Posterior vena cava (tissue), 2 donors: ENCODE data around the gene GRK1. TPM values are rescaled to one million over a fixed set of nuclear protein-coding genes. Genes with fewer than 3 reads are reported as not detected.
"Not testable (repeated sequence)": the region's sequence is repeated elsewhere in the genome, so short reads cannot be mapped to it uniquely, and the experiment has no call there.

Experiments used
- DNase-seq: peaks from one replicate; pipeline ENCODE4 v3.0.0-alpha.2; 2020; ENCODE audit warnings: low spot score
- intact Hi-C, 2 donors: fragments of 100-400 bp; cut with DNase I; formaldehyde crosslinking; loops; one replicate each; pipeline versions ENCODE4 v1.14.1 to v1.14.2; 2022 to 2023
- total RNA-seq, 2 donors: library from RNA; stranded (reverse); fragmentation: NEBNext Ultra II Directional; extraction: Animal tissue kit (Norgen Biotek cat#: 25700); gene quantifications; one replicate each; pipeline ENCODE4 v1.2.1, GENCODE V29; 2021
- donor health status: DM: yes; HTN: yes; CAD: no.
- donor health status: DM: yes; HTN: yes; CAD: no.

The GRK1 gene
- total RNA-seq, 2 donors from 2014 or later = not detected

DNA sequence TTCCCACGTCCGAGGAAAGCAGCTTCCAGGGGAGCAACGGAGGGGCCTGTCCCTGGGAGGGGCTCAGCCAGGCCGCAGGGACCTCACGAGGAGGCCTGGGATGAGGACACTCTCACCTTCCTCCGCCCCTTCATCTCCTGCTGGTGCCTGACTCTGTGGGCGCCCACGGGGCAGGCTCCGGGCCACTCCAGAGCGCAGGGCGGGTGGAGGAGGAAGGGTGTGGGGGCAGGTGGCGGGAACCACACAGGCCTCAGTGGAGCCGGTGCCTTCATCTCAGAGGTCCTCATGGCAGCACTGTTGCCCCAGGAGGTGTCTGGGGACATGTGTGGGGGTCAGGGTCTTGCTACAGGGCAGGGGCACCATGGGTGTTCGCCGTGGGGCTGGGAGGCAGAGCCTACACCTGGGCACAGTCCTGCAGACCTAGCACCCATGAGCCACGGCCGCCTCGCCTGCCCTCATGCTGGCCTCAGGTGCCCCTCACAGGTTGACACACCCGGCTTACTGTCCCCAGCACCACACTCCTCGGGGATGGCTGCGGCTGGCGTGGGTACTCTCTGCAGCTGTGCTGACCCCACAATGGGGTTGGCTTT, 81.9 kb downstream of the GRK1 start:
- intact Hi-C loops = no loop called here
- peak; percentile 73 for DNase-seq

- DNase-seq = peak; percentile 66
- intact Hi-C loops = no loop called here
Observed at GRCh38 chr13:113749507-113749906, 82.5 kb downstream of the GRK1 start.

DNA sequence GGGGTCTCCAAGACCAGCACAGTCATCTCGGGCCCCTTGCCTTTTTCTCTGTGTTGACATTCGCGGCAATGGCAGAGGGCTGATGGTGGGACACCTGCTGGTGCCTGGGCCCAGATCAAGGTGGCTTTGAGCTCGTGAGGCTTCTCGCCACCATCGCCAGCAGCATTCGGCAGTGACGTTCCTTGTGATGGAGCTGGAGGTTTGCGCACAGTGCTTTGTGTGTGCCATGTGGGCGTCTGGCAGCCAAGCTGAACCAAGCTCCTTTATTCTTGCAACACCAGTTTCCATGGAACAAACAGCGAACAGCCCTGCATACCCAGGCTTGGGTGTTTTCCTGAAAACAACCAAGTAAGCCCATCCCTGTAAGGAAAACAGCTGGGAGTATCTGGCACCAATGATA, 82.9 kb downstream of the GRK1 start:
- intact Hi-C loops = no loop called here
- peak; percentile 73 for DNase-seq

DNA sequence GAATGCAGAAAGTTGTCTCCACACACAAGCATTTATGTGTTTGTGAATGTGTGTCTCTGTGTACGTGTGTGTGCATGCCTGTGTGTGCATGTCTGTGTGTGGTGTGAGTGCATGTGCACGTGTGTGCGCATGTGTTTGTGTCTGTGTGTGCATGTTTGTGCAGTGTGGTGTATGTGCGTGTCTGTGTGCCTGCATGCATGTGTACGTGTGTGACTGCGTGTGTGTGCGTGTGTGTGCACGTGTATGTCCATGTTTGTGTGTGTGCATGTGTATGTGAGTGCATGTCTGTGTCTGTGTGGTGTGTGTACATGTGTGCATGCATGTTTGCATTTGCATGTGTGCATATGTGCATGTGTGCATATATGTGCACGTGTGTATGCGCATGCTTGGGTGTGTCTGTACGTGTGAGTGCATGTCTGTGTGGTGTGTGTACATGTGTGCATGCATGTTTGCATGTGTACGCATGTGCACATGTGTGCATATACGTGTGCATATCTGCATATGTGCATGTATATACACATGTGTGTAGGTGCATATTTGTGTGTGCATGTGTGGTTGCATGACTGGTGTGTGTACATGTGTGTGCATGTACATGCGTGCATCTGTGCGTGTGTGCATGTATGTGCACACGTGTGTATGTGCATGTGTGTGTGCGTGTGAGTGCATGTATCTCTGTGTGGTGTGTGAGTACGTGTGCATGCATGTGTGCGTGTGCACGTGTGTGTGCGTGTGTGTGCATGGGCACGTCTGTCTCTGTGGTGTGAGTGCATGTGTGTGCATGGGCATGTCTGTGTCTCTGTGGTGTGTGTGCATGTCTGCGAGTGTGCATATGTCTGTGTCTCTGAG, 83.8 kb downstream of the GRK1 start:
- intact Hi-C loops = no loop called here
- DNase-seq = peak; percentile 30

- peak; percentile 68 for DNase-seq
- intact Hi-C loops = no loop called here
Observed at GRCh38 chr13:113751491-113751890, 84.5 kb downstream of the GRK1 start.

- intact Hi-C loops = not testable (repeated sequence)
- DNase-seq = peak; percentile 58
Observed at GRCh38 chr13:113752211-113752986, 85.4 kb downstream of the GRK1 start.

GRCh38 chr13:113753171-113753570, 86.2 kb downstream of the GRK1 start:
- intact Hi-C loops = no loop called here

DNA sequence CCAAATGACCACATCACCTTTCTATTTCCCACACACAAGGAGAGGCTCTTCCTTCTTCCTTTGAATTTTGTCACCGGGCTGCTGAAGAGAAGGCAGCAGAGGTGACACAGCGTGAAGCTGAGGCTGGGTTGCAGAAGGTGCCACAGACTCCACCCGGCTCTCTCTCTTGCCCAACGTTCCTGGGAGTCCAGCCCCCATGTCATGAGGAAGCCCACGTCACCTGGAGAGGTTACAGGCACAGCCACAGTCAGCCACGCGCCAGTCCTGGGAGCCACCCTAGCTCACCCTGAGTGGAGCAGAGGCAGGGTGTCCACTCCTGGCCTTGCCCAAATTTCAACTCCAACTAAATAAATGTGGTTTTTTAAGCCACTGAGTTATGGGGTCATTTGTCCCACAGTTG, 87.2 kb downstream of the GRK1 start:
- peak; percentile 43 for DNase-seq
- intact Hi-C loops = no loop called here

More at GRCh38 chr13:113753171-113753570, 86.2 kb downstream of the GRK1 start:
- peak; percentile 53 for DNase-seq

DNA sequence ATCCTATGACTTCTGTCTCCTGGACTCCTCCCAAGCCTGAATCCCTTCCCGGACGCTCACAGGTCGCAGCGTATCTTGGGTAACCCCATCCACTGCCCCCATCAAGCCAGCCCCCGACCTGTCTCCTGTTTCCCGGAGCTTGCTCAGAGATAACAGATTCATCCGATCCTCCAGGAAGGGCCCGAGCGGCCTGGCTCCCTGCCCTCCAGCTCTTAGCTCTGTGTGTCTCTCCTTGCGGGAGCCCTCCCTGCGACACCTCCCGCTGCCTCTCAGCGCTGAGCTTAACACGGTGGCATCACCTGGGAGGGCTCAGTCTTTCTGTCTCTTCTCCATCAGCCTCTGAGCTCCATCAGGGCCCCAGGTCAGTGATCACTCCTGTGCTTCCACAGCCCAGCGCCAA, 87.7 kb downstream of the GRK1 start:
- intact Hi-C loops = no loop called here
- peak; percentile 50 for DNase-seq

- intact Hi-C loops = no loop called here
- DNase-seq = peak; percentile 58
Observed at GRCh38 chr13:113756441-113757097, 89.5 kb downstream of the GRK1 start.

DNA sequence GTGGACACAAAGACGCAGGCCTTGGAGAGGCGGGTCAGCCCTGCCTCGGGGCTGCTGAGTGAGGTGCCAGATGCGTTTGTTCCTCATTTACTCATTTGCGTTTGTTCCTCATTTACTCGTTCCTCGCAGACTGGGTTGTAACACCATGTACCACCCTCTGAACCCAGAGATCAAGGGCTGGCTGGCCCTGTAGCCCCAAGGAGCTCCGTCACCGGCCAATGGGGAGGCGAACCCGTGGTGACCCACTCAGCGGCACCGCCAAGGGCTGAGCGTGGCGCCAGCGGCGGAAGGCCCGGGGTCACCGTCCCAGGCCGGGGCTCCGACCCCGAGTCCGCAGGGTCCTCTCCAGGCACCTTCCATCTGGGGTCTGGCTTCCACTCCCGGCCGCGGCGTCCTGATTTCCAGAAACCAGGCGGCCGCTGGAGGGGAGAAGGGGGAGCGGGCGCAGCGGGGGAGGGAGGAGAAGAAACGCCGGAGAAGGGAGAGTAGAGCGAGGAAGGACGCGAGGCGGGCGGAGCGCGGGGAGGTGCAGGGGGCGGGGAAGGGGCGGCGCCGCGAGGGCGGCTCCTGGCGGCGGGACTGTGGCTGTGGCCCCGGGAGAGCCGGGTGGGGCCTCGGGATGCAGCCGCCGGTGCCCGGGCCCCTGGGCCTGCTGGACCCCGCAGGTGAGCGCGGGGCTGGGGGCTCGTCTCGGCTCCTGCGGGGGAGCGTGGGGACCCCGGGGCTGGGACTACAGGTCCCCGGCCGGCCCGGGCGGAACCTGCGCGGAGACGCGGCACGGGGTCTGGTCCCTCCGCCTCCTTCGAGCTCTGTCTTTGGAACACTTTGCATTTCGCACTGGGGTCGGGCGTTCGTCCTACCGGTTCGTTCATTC, 91.9 kb downstream of the GRK1 start, which contains the start of gene TMEM255B:
Gene TMEM255B (plus strand): TSS at position 576 of the 874 bp plus-strand sequence. CDS start 44 bp downstream, at position 620.
- intact Hi-C loops = no loop called here
- DNase-seq = peak; percentile 97

GRCh38 chr13:113759525-113760137, 92.6 kb downstream of the GRK1 start:
- intact Hi-C loops = no loop called here

GRCh38 chr13:113761136-113761535, 94.1 kb downstream of the GRK1 start:
- intact Hi-C loops = no loop called here
- DNase-seq = peak; percentile 76

More at GRCh38 chr13:113759525-113760137, 92.6 kb downstream of the GRK1 start:
- DNase-seq = peak; percentile 78

- intact Hi-C loops = no loop called here
- no peak for DNase-seq
Observed at GRCh38 chr13:113762075-113762474, 95.1 kb downstream of the GRK1 start.

GRCh38 chr13:113762538-113762937, 95.5 kb downstream of the GRK1 start:
- peak; percentile 42 for DNase-seq
- intact Hi-C loops = no loop called here

DNA sequence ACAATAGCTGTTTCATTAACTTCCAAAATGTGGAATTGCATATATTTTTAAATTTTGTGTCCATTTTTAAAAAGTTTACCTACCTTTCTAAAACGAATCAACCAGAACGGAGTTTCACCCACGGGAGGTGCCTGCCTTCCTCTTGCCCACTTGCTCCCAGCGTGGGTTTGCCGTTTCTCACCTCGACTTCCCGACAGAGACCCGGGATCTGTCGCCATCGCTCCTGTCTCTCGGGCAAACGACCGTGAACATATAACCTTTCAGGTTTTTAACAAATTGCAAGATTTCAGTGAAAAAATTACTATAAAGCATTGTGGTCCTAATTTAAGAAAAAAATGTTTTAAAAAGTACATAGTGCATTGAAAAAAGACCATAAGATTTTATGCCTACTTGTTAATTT, 96.2 kb downstream of the GRK1 start:
- intact Hi-C loops = no loop called here
- DNase-seq = peak; percentile 24

- peak; percentile 64 for DNase-seq
- intact Hi-C loops = no loop called here
Observed at GRCh38 chr13:113763961-113764792, 97.2 kb downstream of the GRK1 start.
